HG02973 (cell line): ENCODE data around the gene IFT27.

Experiments
- ATAC-seq: cut with Tn5 transposase; IDR thresholded peaks from one replicate; pipeline ENCODE4 v1.9.1; 2021; ENCODE audit warnings: moderate library complexity; ENCODE audit not compliant: unreplicated experiment

Gene IFT27

GRCh38 chr22:36727927-36728488 lies 47.9 kb downstream of the IFT27 start:
- ATAC-seq = no peak

GRCh38 chr22:36727110-36727509 lies 48.8 kb downstream of the IFT27 start:
- ATAC-seq = no peak

GRCh38 chr22:36726007-36726380 lies 49.9 kb downstream of the IFT27 start:
- no peak for ATAC-seq

GRCh38 chr22:36725366-36726006 lies 50.4 kb downstream of the IFT27 start:
- ATAC-seq = no peak

- ATAC-seq = no peak
Observed at GRCh38 chr22:36724836-36725235, 51.1 kb downstream of the IFT27 start.

- ATAC-seq = no peak
Observed at GRCh38 chr22:36722055-36722454, 53.9 kb downstream of the IFT27 start.

- no peak for ATAC-seq
Observed at GRCh38 chr22:36715647-36716046, 60.3 kb downstream of the IFT27 start.

GRCh38 chr22:36714110-36714509 lies 61.8 kb downstream of the IFT27 start:
- ATAC-seq = no peak

- ATAC-seq = no peak
Observed at GRCh38 chr22:36713436-36713835, 62.5 kb downstream of the IFT27 start.
